Heart left ventricle (tissue), 16 donors: ENCODE measurements around the gene HHIP. TPM values are rescaled to one million over a fixed set of nuclear protein-coding genes. Genes with fewer than 3 reads are reported as not detected.

Source experiments
- ATAC-seq, 4 donors: fragments of 200-7000 bp; cut with Tn5 transposase; one replicate each; pipeline ENCODE4 v1.9.1; 2020 to 2022; ENCODE audit warnings: moderate library complexity in 4 of 4, mild to moderate bottlenecking in 3 of 4, moderate number of reproducible peaks in 1 of 4
- DNase-seq, 5 donors: peaks; one replicate each; pipeline ENCODE4 v3.0.0-alpha.2; 2020
- H3K27ac ChIP-seq, 12 donors: fragments of 200-600 bp; sonication (generic) in 4 of 12; one replicate each; pipeline versions ENCODE4 v1.5.0 to v1.8.0; 2016 to 2022; ENCODE audit warnings: mild to moderate bottlenecking in 2 of 12
- H3K27me3 ChIP-seq, 9 donors: fragments of 200-600 bp; sonication (generic) in 2 of 9; one replicate each; pipeline versions ENCODE4 v1.5.1 to v1.8.0; 2016 to 2022; ENCODE audit warnings: mild to moderate bottlenecking in 3 of 9
- H3K36me3 ChIP-seq, 9 donors: fragments of 200-600 bp; sonication (generic) in 2 of 9; one replicate each; pipeline versions ENCODE4 v1.5.0 to v1.8.0; 2018 to 2022; ENCODE audit warnings: mild to moderate bottlenecking in 2 of 9
- H3K4me1 ChIP-seq, 12 donors: fragments of 200-600 bp; sonication (generic) in 4 of 12; one replicate each; pipeline versions ENCODE4 v1.5.0 to v1.8.0; 2016 to 2022; ENCODE audit warnings: mild to moderate bottlenecking in 3 of 12
- H3K4me3 ChIP-seq, 12 donors: fragments of 200-600 bp; sonication (generic) in 4 of 12; one replicate each; pipeline versions ENCODE4 v1.5.0 to v1.8.0; 2017 to 2022; ENCODE audit warnings: mild to moderate bottlenecking in 9 of 12, moderate library complexity in 4 of 12
- H3K9me3 ChIP-seq, 12 donors: fragments of 200-600 bp; sonication (generic) in 4 of 12; one replicate each; pipeline versions ENCODE4 v1.5.0 to v1.8.0; 2016 to 2022; ENCODE audit warnings: mild to moderate bottlenecking in 1 of 12
- CTCF ChIP-seq, 12 donors: fragments of 200-600 bp; sonication (generic) in 4 of 12; IDR thresholded peaks; one replicate each; pipeline versions ENCODE4 v1.5.0 to v1.8.0; 2018 to 2022; ENCODE audit warnings: antibody characterized with exemption in 12 of 12, mild to moderate bottlenecking in 5 of 12
- POLR2A ChIP-seq, 2 donors: fragments of 450-650 bp; IDR thresholded peaks; one replicate each; pipeline ENCODE4 v1.6.1; 2017; ENCODE audit warnings: antibody characterized with exemption in 2 of 2, mild to moderate bottlenecking in 2 of 2, moderate library complexity in 2 of 2
- WGBS, 4 donors: extraction: QIAGEN DNeasy Blood & Tissue Kit in 2 of 4; methylation state at CpG; one replicate each; pipeline versions ENCODE4 v1.1.5 to v1.1.7; 2013 to 2018; 5-methylcytosine and 5-hydroxymethylcytosine counted together
- intact Hi-C, 10 donors: fragments of 100-400 bp; cut with DNase I; formaldehyde crosslinking; loops; one replicate each; pipeline versions ENCODE4 v1.11.1 to v1.14.2; 2022
- polyA plus RNA-seq, 2 donors: library from polyadenylated mRNA; stranded (reverse); fragments of 200-250 nt; gene quantifications; one replicate each; pipeline ENCODE4 v1.2.3, GENCODE V29; 2013
- total RNA-seq, 9 donors: library from RNA; depleted of rRNA in 2 of 9; stranded (reverse); fragments of >200 nt in 2 of 9; fragmentation: NEBNext Ultra II Directional in 3 of 9; extraction: Animal tissue kit (Norgen Biotek cat#: 25700) in 3 of 9; gene quantifications; one replicate each; pipeline versions ENCODE4 v1.1.0 to v1.2.4, GENCODE V29; 2016 to 2023
- donor health status: ischemic (EF 13 %, LVEDD 7.1; RV severe dilation, severe dysfunction).
- donor health status: healthy with polysubstance abuse.
- donor health status: DM: no; HTN: yes; CAD: no.
- donor health status: DM: no; HTN: no; CAD: no.
- donor health status: ischemic (EF 25% LVEDD 6.9; RV normal size, moderate dysfunction).
- donor health status: ischemic (EF 25% LVEDD 5.7; RV mildly dilated, moderate dysfunction).
- donor health status: healthy.
- donor health status: DM: yes; HTN: yes; CAD: no.
- donor health status: ischemic (EF 35%, LVEDD 5.7; RV mildly dilated, moderate dysfunction).
- donor health status: nonischemic (EF 11% LVEDD 7.7; RV severe dilation, severe dysfunction).
- donor health status: DM: yes; HTN: yes; CAD: no.
- donor health status: PGD.
- donor health status: ischemic (EF 29% LVEDD 5.4; RV normal size, mild dysfunction).
- donor health status: nonischemic (EF 23%, LVEDD 6.1; RV moderate dilation, normal function).

The HHIP gene
- total and polyA plus RNA-seq, 11 donors: 0.04 to 3.8 (median 0.05) TPM; not detected in 6

- ATAC-seq: no peak
- TF ChIP-seq CTCF (IDR thresholded peaks at IDR 0.05) (no peak), POLR2A (IDR thresholded peaks at IDR 0.05) (no peak)
- H3K4me1 ChIP-seq: no peaks in the 10 kb centered on the region
- WGBS, 4 donors: 91 to 93% (median 92%) methylated on average over 6 of the region's 6 CpGs
- no peak for DNase-seq
- peaks cover 0 to 8% (median 0%) of the 10 kb centered on the region in 9 donors for H3K27me3 ChIP-seq
- H3K9me3 ChIP-seq: peaks cover 0 to 10% (median 0%) of the 10 kb centered on the region in 12 donors
- intact Hi-C loops: no loop called here
- H3K36me3 ChIP-seq: no peaks in the 10 kb centered on the region
- no peak overlapping the region for H3K27ac ChIP-seq
- H3K4me3 ChIP-seq: no peak overlapping the region
These were observed 12.7 kb upstream of the HHIP start for GRCh38 chr4:144633215-144633614.

GRCh38 chr4:144634978-144635747 lies 10.8 kb upstream of the HHIP start:
- TF ChIP-seq POLR2A (IDR thresholded peaks at IDR 0.05): no peak
- TF ChIP-seq CTCF (IDR thresholded peaks at IDR 0.05): no peak
- H3K36me3 ChIP-seq: no peaks in the 10 kb centered on the region
- 91 to 93% (median 91%) methylated on average over 6 of the region's 6 CpGs for WGBS, 4 donors
- no peaks in the 10 kb centered on the region for H3K4me1 ChIP-seq
- H3K27ac ChIP-seq: no peak overlapping the region
- no peak for DNase-seq
- H3K9me3 ChIP-seq: peaks cover 0 to 13% (median 0%) of the 10 kb centered on the region in 12 donors
- no peak for ATAC-seq
- H3K4me3 ChIP-seq: no peak overlapping the region
- intact Hi-C loops: no loop called here
- peaks cover 0 to 8% (median 0%) of the 10 kb centered on the region in 9 donors for H3K27me3 ChIP-seq

GRCh38 chr4:144644368-144645101 lies 1.4 kb upstream of the HHIP start:
- H3K27me3 ChIP-seq: peaks cover 6 to 49% (median 34%) of the 10 kb centered on the region in 9 donors
- no peak overlapping the region for H3K4me3 ChIP-seq
- intact Hi-C loops: no loop called here
- no peak for TF ChIP-seq POLR2A (IDR thresholded peaks at IDR 0.05)
- TF ChIP-seq CTCF (IDR thresholded peaks at IDR 0.05): no peak
- no peaks in the 10 kb centered on the region for H3K36me3 ChIP-seq
- no peak for ATAC-seq
- H3K27ac ChIP-seq: no peak overlapping the region
- H3K9me3 ChIP-seq: no peaks in the 10 kb centered on the region
- peaks cover 0 to 27% (median 8%) of the 10 kb centered on the region in 12 donors for H3K4me1 ChIP-seq
- no peak for DNase-seq
- 57 to 75% (median 68%) methylated on average over 12 of the region's 12 CpGs for WGBS, 4 donors

GRCh38 chr4:144645102-144645630 lies 790 bp upstream of the HHIP start:
- Histone ChIP-seq H3K4me3 (peak overlapping the region in 11 of 12 donors; percentile 24 to 61 (median 51)), H3K36me3 (no peaks in the 10 kb centered on the region), H3K27me3 (peaks cover 6 to 55% (median 34%) of the 10 kb centered on the region in 9 donors), H3K4me1 (peaks cover 0 to 27% (median 8%) of the 10 kb centered on the region in 12 donors), H3K27ac (no peak overlapping the region), H3K9me3 (no peaks in the 10 kb centered on the region)
- no peak for ATAC-seq
- 21 to 33% (median 29%) methylated on average over 24 to 29 of the region's 29 CpGs for WGBS, 4 donors
- intact Hi-C loops: no loop called here
- DNase-seq: no peak
- TF ChIP-seq POLR2A (IDR thresholded peaks at IDR 0.05): no peak
- TF ChIP-seq CTCF (IDR thresholded peaks at IDR 0.05): no peak
